Astrocyte (in vitro differentiated cells and primary cell): ENCODE measurements around the gene AFG1L. TPM values are rescaled to one million over a fixed set of nuclear protein-coding genes. Genes with fewer than 3 reads are reported as not detected.

Experiments used
- DNase-seq: peaks from one replicate; pipeline ENCODE4 v3.0.0-alpha.2; 2010; ENCODE audit warnings: low read depth
- FAIRE-seq: peaks from 2 replicates; lab custom pipeline; 2011; peaks lifted over from hg19 to GRCh38; lab: Jason Lieb, UNC
- H2AFZ ChIP-seq: 2 replicates; pipeline ENCODE4 v1.6.0; 2012; ENCODE audit warnings: low read depth, low read length, inconsistent platforms
- H3K27ac ChIP-seq: 2 replicates; pipeline ENCODE4 v1.5.1; 2011; ENCODE audit warnings: low read depth, low read length, inconsistent platforms
- H3K27me3 ChIP-seq: 2 replicates; pipeline ENCODE4 v1.6.0; 2011; ENCODE audit warnings: low read length, inconsistent platforms; ENCODE audit not compliant: insufficient read depth
- H3K36me3 ChIP-seq: 2 replicates; pipeline ENCODE4 v1.5.1; 2011; ENCODE audit warnings: low read length, inconsistent platforms; ENCODE audit not compliant: insufficient read depth
- H3K4me1 ChIP-seq: 2 replicates; pipeline ENCODE4 v1.5.1; 2011; ENCODE audit warnings: low read length, inconsistent platforms; ENCODE audit not compliant: insufficient read depth
- H3K4me2 ChIP-seq: 2 replicates; pipeline ENCODE4 v1.6.0; 2012; ENCODE audit warnings: low read length, inconsistent platforms
- H3K4me3 ChIP-seq: 2 replicates; pipeline ENCODE4 v1.5.1; 2011; ENCODE audit warnings: low read depth, mild to moderate bottlenecking, low read length, inconsistent platforms; ENCODE audit not compliant: insufficient read depth
- H3K79me2 ChIP-seq: 2 replicates; pipeline ENCODE4 v1.6.0; 2012; ENCODE audit warnings: mild to moderate bottlenecking, low read length, inconsistent platforms; ENCODE audit not compliant: insufficient read depth
- H3K9ac ChIP-seq: 2 replicates; pipeline ENCODE4 v1.6.0; 2012; ENCODE audit warnings: mild to moderate bottlenecking, low read length, inconsistent platforms
- H3K9me3 ChIP-seq: 2 replicates; pipeline ENCODE4 v1.5.1; 2012; ENCODE audit warnings: low read depth, mild to moderate bottlenecking, low read length, inconsistent platforms; ENCODE audit not compliant: insufficient read depth
- H4K20me1 ChIP-seq: 2 replicates; pipeline ENCODE4 v1.6.0; 2012; ENCODE audit warnings: low read length, inconsistent platforms; ENCODE audit not compliant: insufficient read depth
- H3K27ac Mint-ChIP-seq: one replicate; pipeline ENCODE4 v1.8.0; 2021; ENCODE audit warnings: mild to moderate bottlenecking, mixed read lengths; ENCODE audit not compliant: unreplicated experiment
- H3K27me3 Mint-ChIP-seq: one replicate; pipeline ENCODE4 v1.8.0; 2021; ENCODE audit warnings: low read depth, mixed read lengths; ENCODE audit not compliant: unreplicated experiment
- H3K36me3 Mint-ChIP-seq: one replicate; pipeline ENCODE4 v1.8.0; 2021; ENCODE audit warnings: low read depth, mixed read lengths; ENCODE audit not compliant: unreplicated experiment
- H3K4me1 Mint-ChIP-seq: one replicate; pipeline ENCODE4 v1.8.0; 2021; ENCODE audit warnings: low read depth, mixed read lengths; ENCODE audit not compliant: unreplicated experiment
- H3K4me3 Mint-ChIP-seq: one replicate; pipeline ENCODE4 v1.8.0; 2021; ENCODE audit warnings: mild to moderate bottlenecking, moderate library complexity, mixed read lengths; ENCODE audit not compliant: unreplicated experiment
- H3K9me3 Mint-ChIP-seq: one replicate; pipeline ENCODE4 v1.8.0; 2021; ENCODE audit warnings: mild to moderate bottlenecking, mixed read lengths; ENCODE audit not compliant: unreplicated experiment
- EZH2 ChIP-seq: IDR thresholded peaks from 2 replicates; pipeline ENCODE4 v1.6.1; 2012; ENCODE audit warnings: mild to moderate bottlenecking, low read length, inconsistent platforms; ENCODE audit not compliant: insufficient read depth
- total RNA-seq: library from RNA; stranded (reverse); gene quantifications from 2 replicates; pipeline ENCODE4 v1.2.1, GENCODE V29; 2021
- TF ChIP-seq, protein P1 (sequence below): IDR thresholded peaks from 2 replicates; pipeline ENCODE4 v1.5.1; 2011; ENCODE audit warnings: low read depth, mild to moderate bottlenecking, inconsistent platforms, low read length, moderate library complexity; ENCODE audit not compliant: insufficient read depth

Gene AFG1L
- total RNA-seq, 1 donor from 2014 or later, result 7.9 TPM

DNA sequence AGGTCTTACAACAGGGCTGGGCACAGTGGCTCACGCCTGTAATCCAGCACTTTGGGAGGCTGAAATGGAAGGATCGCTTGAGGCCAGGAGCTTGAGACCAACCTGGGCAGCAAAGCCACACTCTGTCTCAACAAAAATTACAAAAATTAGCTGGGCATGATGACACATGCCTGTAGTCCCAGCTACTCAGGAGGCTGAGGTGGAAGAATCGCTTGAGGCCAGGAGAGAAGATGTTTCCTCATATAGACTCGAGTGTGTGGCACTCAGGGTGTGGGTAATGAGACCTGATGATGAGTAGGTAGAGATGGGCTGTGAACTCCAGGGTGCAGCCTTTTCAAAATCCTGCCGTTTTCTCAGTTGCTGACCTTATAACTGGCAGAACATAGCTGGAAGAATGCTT, 140.5 kb downstream of the AFG1L start:
- Mint-ChIP-seq H3K4me1 (peaks cover 5% of the 10 kb centered on the region), H3K27ac (no peak overlapping the region), H3K27me3 (peaks cover 2% of the 10 kb centered on the region), H3K36me3 (peaks cover 2% of the 10 kb centered on the region), H3K4me3 (no peak overlapping the region), H3K9me3 (no peaks in the 10 kb centered on the region)
- Histone ChIP-seq H3K27me3 (no peaks in the 10 kb centered on the region), H2AFZ (no peak overlapping the region), H3K79me2 (no peaks in the 10 kb centered on the region), H3K4me3 (no peak overlapping the region), H3K4me1 (no peaks in the 10 kb centered on the region), H3K4me2 (no peak overlapping the region), H3K36me3 (no peaks in the 10 kb centered on the region), H3K27ac (no peak overlapping the region), H4K20me1 (no peaks in the 10 kb centered on the region), H3K9me3 (no peaks in the 10 kb centered on the region), H3K9ac (no peak overlapping the region)
- FAIRE-seq (no peak), DNase-seq (no peak)
- no peak for TF ChIP-seq EZH2
- TF ChIP-seq, protein P1, sequence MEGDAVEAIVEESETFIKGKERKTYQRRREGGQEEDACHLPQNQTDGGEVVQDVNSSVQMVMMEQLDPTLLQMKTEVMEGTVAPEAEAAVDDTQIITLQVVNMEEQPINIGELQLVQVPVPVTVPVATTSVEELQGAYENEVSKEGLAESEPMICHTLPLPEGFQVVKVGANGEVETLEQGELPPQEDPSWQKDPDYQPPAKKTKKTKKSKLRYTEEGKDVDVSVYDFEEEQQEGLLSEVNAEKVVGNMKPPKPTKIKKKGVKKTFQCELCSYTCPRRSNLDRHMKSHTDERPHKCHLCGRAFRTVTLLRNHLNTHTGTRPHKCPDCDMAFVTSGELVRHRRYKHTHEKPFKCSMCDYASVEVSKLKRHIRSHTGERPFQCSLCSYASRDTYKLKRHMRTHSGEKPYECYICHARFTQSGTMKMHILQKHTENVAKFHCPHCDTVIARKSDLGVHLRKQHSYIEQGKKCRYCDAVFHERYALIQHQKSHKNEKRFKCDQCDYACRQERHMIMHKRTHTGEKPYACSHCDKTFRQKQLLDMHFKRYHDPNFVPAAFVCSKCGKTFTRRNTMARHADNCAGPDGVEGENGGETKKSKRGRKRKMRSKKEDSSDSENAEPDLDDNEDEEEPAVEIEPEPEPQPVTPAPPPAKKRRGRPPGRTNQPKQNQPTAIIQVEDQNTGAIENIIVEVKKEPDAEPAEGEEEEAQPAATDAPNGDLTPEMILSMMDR, result no peak

DNA sequence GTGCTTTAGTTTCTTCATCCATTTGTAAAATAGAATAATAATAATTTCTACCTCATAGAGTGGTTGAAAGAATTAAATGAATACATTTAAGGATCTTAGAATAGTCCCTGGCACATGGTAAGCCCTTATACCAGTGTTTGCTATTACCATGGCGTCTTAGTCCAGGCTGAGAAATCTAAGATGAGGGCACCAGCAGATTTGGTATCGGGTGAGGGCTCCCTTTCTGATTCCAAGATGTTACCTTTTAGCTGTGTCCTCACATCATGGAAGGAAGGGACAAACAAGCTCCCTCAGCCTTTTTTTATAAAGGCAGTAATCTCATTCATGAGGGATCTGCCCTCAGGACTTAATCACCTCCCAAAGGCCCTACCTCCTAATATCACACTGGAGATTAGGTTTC, 141.9 kb downstream of the AFG1L start:
- no peak for FAIRE-seq

DNA sequence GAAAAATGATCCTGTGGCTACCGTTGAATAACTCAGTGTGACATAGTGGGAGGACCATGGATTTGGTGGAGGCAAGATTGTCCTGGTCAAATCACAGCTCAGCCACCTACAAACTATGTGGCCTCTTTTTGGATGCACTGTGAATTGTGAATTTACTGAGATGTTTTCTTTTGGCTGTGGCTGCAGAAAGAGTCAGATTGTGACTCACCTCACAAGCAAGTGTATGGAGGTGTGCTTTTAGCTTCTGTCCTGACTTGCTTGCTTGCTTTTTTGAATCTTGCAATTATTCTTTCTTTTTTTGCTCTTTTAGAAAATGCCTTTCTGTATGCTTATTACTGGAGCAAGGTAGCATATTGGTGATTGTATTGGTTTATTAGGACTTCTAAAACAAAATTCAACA, 143.0 kb downstream of the AFG1L start:
- H2AFZ ChIP-seq, result no peak overlapping the region
- no peak overlapping the region for H3K4me2 ChIP-seq
- H3K27ac Mint-ChIP-seq, result no peak overlapping the region
- no peak overlapping the region for H3K4me3 ChIP-seq
- no peaks in the 10 kb centered on the region for H3K9me3 Mint-ChIP-seq
- H3K4me3 Mint-ChIP-seq, result no peak overlapping the region
- H4K20me1 ChIP-seq, result no peaks in the 10 kb centered on the region
- DNase-seq (peak; percentile 27), FAIRE-seq (no peak)
- no peaks in the 10 kb centered on the region for H3K9me3 ChIP-seq
- peaks cover 5% of the 10 kb centered on the region for H3K4me1 Mint-ChIP-seq
- no peaks in the 10 kb centered on the region for H3K4me1 ChIP-seq
- peaks cover 2% of the 10 kb centered on the region for H3K36me3 Mint-ChIP-seq
- no peaks in the 10 kb centered on the region for H3K27me3 ChIP-seq
- H3K27ac ChIP-seq, result no peak overlapping the region
- H3K9ac ChIP-seq, result no peak overlapping the region
- H3K27me3 Mint-ChIP-seq, result peaks cover 2% of the 10 kb centered on the region
- no peaks in the 10 kb centered on the region for H3K36me3 ChIP-seq
- no peaks in the 10 kb centered on the region for H3K79me2 ChIP-seq
- TF ChIP-seq EZH2, result no peak
- TF ChIP-seq, protein P1, result no peak

More for the DNA sequence above, 141.9 kb downstream of the AFG1L start:
- no peaks in the 10 kb centered on the region for H3K9me3 ChIP-seq
- DNase-seq, result no peak
- no peak overlapping the region for H3K27ac ChIP-seq
- Mint-ChIP-seq H3K4me3 (no peak overlapping the region), H3K4me1 (peaks cover 5% of the 10 kb centered on the region), H3K36me3 (peaks cover 2% of the 10 kb centered on the region), H3K27ac (no peak overlapping the region), H3K27me3 (peaks cover 2% of the 10 kb centered on the region), H3K9me3 (no peaks in the 10 kb centered on the region)
- no peak overlapping the region for H2AFZ ChIP-seq
- H3K9ac ChIP-seq, result no peak overlapping the region
- TF ChIP-seq EZH2, result no peak
- TF ChIP-seq, protein P1, result no peak
- no peaks in the 10 kb centered on the region for H4K20me1 ChIP-seq
- H3K4me2 ChIP-seq, result no peak overlapping the region
- H3K79me2 ChIP-seq, result no peaks in the 10 kb centered on the region
- no peaks in the 10 kb centered on the region for H3K27me3 ChIP-seq
- H3K4me1 ChIP-seq, result no peaks in the 10 kb centered on the region
- H3K36me3 ChIP-seq, result no peaks in the 10 kb centered on the region
- H3K4me3 ChIP-seq, result no peak overlapping the region
